Ascending aorta (tissue), 2 donors: ENCODE measurements around the gene GRIK3. TPM values are rescaled to one million over a fixed set of nuclear protein-coding genes. Genes with fewer than 3 reads are reported as not detected.

ENCODE experiments used
- DNase-seq, 2 donors: peaks; one replicate each; pipeline ENCODE4 v3.0.0-alpha.2; 2019; ENCODE audit warnings: low spot score in 2 of 2
- H3K27ac ChIP-seq, 2 donors: fragments of 200-600 bp; sonication (generic); one replicate each; pipeline ENCODE4 v1.5.1; 2016 to 2017; ENCODE audit warnings: mild to moderate bottlenecking in 1 of 2
- H3K27me3 ChIP-seq: fragments of 200-600 bp; sonication (generic); one replicate; pipeline ENCODE4 v1.5.1; 2017
- H3K36me3 ChIP-seq, 2 donors: fragments of 200-600 bp; sonication (generic); one replicate each; pipeline ENCODE4 v1.5.1; 2016
- H3K4me1 ChIP-seq, 2 donors: fragments of 200-600 bp; sonication (generic); one replicate each; pipeline ENCODE4 v1.5.1; 2016 to 2017; ENCODE audit warnings: mild to moderate bottlenecking in 1 of 2
- H3K4me3 ChIP-seq, 2 donors: fragments of 200-600 bp; sonication (generic); one replicate each; pipeline ENCODE4 v1.5.1; 2016 to 2017; ENCODE audit warnings: mild to moderate bottlenecking in 1 of 2
- H3K9me3 ChIP-seq, 2 donors: fragments of 200-600 bp; sonication (generic); one replicate each; pipeline ENCODE4 v1.5.1; 2016
- intact Hi-C: fragments of 100-400 bp; cut with DNase I; formaldehyde crosslinking; loops from one replicate; pipeline ENCODE4 v1.15.1; 2023
- total RNA-seq: library from RNA; depleted of rRNA; stranded (reverse); fragments of >200 nt; gene quantifications from one replicate; pipeline ENCODE4 v1.1.0, GENCODE V29; 2016
- TF ChIP-seq, protein P1 (sequence below), 3 experiments: fragments of 200-600 bp in 2 of 3; fragments of 450-650 bp in 1 of 3; sonication (generic) in 2 of 3; IDR thresholded peaks; one replicate each; pipeline ENCODE4 v1.5.1; 2016 to 2019; ENCODE audit warnings: antibody characterized with exemption in 3 of 3, mild to moderate bottlenecking in 1 of 3, moderate library complexity in 1 of 3

Gene GRIK3
- total RNA-seq, 1 donor from 2014 or later = under 0.01 TPM

DNA sequence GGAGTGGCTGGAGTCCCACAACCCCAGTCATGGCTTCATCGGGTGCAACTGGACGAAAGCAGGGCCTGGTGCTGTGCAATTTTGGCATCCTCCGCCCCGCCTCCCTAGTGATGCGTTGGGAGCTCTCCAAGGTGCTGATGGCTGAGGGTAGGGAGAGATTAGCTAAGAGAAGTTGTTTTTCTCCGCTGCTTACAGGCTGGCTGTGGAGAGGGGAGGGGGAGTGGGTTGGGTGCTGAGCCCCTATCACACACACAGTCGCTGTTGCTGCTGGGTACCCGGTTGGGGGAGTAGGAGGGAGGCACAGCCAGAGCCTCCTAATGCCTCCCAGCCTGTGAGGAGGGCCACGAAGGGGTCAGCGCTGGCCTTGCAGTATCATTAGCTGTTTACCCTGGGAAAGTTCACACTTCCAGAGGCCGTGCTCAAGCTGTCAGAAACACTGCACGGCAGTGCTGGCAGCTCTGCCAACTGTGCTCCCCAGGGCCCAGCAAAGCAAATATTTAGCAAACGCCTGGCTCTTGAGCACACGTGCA lies 110.0 kb downstream of the GRIK3 start:
- H3K36me3 ChIP-seq = no peaks in the 10 kb centered on the region

DNA sequence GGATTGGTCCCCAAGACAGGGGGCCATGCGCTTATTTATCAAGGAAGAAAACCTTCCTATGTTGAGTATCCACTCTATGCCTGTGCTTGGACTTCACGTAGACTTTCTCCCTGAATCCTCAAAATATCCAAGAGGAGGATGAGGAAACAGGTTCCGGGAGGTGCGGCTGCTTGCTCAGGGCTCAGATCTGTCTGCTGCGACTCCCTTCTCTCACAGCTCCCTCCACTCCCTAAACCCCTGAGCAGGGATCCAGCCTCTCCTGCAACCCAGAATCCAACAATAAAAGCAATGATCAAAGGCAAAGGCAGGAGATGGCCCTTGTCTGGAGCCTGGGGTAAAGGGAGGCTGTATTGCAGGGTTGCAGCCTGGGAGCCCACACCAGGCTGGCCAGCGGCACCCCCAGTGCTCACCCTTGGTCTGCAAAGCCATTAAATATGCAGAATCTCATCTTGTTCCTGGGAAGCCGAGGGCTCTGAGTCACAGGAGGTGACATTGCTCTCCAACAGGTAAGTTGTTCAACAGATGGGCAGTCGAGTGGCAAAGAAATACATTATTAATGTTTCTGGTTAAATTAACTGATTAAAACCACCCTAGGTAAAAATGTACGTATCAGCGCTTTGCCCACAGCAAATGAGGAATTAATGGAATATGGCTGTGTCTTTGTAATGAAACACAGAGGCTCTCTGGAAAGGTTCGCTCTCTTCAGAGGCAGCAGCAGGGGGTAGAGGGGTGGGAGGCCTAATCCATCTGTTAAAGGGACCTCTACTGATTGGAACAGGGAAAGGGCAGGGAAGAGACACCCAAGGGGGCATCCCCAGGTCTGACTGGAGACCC lies 111.5 kb downstream of the GRIK3 start:
- Histone ChIP-seq H3K27ac (no peak overlapping the region), H3K4me3 (no peak overlapping the region), H3K9me3 (no peaks in the 10 kb centered on the region), H3K4me1 (no peaks in the 10 kb centered on the region), H3K36me3 (no peaks in the 10 kb centered on the region), H3K27me3 (no peaks in the 10 kb centered on the region)
- no peak for DNase-seq
- TF ChIP-seq, protein P1, sequence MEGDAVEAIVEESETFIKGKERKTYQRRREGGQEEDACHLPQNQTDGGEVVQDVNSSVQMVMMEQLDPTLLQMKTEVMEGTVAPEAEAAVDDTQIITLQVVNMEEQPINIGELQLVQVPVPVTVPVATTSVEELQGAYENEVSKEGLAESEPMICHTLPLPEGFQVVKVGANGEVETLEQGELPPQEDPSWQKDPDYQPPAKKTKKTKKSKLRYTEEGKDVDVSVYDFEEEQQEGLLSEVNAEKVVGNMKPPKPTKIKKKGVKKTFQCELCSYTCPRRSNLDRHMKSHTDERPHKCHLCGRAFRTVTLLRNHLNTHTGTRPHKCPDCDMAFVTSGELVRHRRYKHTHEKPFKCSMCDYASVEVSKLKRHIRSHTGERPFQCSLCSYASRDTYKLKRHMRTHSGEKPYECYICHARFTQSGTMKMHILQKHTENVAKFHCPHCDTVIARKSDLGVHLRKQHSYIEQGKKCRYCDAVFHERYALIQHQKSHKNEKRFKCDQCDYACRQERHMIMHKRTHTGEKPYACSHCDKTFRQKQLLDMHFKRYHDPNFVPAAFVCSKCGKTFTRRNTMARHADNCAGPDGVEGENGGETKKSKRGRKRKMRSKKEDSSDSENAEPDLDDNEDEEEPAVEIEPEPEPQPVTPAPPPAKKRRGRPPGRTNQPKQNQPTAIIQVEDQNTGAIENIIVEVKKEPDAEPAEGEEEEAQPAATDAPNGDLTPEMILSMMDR (IDR thresholded peaks at IDR 0.05) = no peak
- intact Hi-C loops = no loop called here

More for the DNA sequence above, 110.0 kb downstream of the GRIK3 start:
- intact Hi-C loops = no loop called here
- no peaks in the 10 kb centered on the region for H3K27me3 ChIP-seq
- no peak for DNase-seq
- H3K4me3 ChIP-seq = no peak overlapping the region
- H3K4me1 ChIP-seq = no peaks in the 10 kb centered on the region
- TF ChIP-seq, protein P1 (IDR thresholded peaks at IDR 0.05) = no peak
- no peaks in the 10 kb centered on the region for H3K9me3 ChIP-seq
- H3K27ac ChIP-seq = no peak overlapping the region

DNA sequence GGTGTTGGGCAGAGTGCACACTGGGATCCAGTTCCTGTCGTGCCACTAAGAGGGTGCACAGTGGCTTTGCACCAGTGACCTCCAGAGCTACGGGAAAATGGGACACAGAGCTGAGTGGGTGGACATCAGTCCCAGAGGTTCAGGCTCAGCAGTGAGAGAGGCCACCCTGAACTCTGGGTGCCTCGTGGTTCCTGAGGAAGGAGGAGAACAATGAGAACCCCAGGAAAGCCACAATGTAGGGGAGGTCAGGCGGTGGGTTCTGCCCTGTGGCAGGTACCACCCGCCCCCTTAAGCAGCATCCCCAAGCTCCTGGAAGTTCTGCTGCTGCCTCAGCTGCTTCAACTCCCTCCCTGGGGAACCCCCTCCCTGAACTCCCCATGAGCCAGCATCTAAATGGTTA lies 112.2 kb downstream of the GRIK3 start:
- Histone ChIP-seq H3K27ac (no peak overlapping the region), H3K36me3 (no peaks in the 10 kb centered on the region), H3K4me1 (no peaks in the 10 kb centered on the region), H3K27me3 (no peaks in the 10 kb centered on the region), H3K9me3 (no peaks in the 10 kb centered on the region), H3K4me3 (no peak overlapping the region)
- intact Hi-C loops = no loop called here
- TF ChIP-seq, protein P1 (IDR thresholded peaks at IDR 0.05) = no peak
- DNase-seq = peak in 1 of 2 donors; percentile 37

DNA sequence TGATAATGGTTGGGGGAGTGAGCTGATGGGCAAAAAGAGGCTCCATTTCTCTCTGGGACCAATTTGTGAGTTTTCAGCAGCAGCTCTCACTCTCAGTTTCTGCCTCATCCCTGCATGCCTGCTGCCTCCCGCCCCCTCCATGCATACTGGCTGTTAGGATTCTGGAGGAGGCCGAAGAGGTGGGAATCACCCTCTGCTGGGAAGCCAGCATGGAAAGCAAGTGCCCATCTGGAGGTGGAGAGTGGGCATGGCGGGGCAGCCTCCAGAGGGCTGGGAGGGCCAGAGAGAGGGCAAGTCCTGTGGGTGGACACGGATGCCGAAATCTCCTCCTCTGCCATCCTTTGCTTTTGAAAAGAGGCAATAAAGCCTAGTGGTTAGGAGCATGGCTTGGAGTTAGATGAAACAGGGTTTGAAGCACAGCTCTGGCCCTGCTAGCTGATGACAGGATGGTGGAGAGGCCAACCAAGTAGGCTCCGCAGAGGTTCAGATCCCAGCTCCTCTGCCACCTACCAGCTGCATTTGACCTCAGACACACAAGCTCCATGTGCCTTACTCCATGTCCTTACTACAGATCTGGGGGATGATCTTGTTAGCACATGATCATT lies 113.4 kb downstream of the GRIK3 start:
- peak in 1 of 2 donors; percentile 9 for DNase-seq
- H3K27me3 ChIP-seq = no peaks in the 10 kb centered on the region
- H3K36me3 ChIP-seq = no peaks in the 10 kb centered on the region
- no peak overlapping the region for H3K27ac ChIP-seq
- TF ChIP-seq, protein P1 (IDR thresholded peaks at IDR 0.05) = no peak
- no peak overlapping the region for H3K4me3 ChIP-seq
- H3K9me3 ChIP-seq = no peaks in the 10 kb centered on the region
- no peaks in the 10 kb centered on the region for H3K4me1 ChIP-seq
- intact Hi-C loops = no loop called here

DNA sequence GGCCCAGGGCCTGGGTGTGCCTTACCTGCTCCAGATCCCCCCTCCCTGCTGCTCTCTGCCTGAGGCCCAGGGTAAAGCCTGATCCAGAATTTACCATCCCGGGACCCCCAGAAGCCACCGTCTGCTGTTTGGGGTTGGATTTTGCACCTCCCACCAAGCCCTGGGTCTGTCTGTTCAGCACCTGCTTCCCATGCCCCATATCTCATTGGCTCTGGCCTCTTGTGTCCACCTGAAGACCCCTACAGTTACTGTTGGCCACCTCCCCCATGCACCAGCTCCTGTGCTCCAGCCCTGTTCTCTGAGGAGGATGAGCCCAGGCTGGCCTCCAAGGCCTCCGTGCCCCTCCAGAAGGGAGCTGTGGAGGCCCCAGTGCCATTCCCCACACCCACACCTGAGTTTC lies 113.9 kb downstream of the GRIK3 start:
- H3K4me1 ChIP-seq = no peaks in the 10 kb centered on the region
- no peak overlapping the region for H3K4me3 ChIP-seq
- DNase-seq = peak in 1 of 2 donors; percentile 11
- no peaks in the 10 kb centered on the region for H3K36me3 ChIP-seq
- H3K27ac ChIP-seq = no peak overlapping the region
- intact Hi-C loops = no loop called here
- TF ChIP-seq, protein P1 (IDR thresholded peaks at IDR 0.05) = no peak
- no peaks in the 10 kb centered on the region for H3K27me3 ChIP-seq
- H3K9me3 ChIP-seq = no peaks in the 10 kb centered on the region
